HG03060 (cell line): ENCODE results near the gene ACAP2.

Experiments
- ATAC-seq: cut with Tn5 transposase; IDR thresholded peaks from one replicate; pipeline ENCODE4 v1.9.1; 2021; ENCODE audit warnings: low read depth, moderate number of reproducible peaks; ENCODE audit not compliant: unreplicated experiment

Gene ACAP2

DNA sequence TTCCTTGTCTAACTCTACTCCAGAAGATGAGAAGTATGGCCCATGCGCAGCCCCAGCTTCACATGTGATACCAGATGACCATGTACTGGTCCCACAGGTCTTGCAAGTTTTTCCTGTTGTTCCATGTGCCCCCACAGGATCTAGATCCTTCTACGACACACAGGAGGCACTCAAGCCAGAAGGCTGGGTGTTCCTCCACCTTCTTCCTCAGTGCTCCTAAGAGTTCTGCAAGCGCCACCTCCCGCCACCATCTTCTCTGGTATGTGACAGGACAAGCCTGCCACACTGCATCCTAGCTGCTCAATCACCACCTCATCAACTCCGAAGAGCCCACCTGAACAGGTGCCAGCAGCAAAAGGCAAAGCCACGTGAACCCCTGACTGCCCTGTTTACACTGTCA lies 214.9 kb downstream of the ACAP2 start:
- ATAC-seq = no peak

DNA sequence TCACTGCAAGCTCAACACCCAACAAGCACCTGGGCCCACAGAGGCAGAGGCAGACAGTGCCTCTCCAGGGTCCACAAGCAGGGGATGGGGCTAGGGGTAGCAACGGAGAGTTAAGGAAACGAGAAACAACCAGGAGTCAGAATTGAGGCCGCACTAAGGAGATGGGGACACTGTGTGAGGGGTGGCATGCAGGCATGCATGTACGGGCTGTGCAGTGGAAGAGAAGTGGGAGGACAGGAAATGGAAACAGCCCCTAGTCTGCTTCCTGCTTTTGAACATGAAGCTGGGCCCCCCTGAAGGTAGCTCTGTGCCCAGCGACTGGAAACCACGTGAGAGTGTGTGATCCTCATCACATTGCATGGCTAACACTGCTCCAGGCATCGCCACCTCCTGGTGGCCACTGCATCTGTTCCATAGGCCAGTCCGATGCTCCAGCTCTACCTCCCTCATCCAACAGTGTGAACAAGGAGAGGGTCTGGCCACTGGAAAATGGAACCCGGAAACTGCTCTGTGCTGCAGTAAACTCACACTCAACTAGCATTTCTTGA lies 215.8 kb downstream of the ACAP2 start:
- ATAC-seq = no peak

GRCh38 chr3:195226445-195226844 lies 216.4 kb downstream of the ACAP2 start:
- no peak for ATAC-seq

DNA sequence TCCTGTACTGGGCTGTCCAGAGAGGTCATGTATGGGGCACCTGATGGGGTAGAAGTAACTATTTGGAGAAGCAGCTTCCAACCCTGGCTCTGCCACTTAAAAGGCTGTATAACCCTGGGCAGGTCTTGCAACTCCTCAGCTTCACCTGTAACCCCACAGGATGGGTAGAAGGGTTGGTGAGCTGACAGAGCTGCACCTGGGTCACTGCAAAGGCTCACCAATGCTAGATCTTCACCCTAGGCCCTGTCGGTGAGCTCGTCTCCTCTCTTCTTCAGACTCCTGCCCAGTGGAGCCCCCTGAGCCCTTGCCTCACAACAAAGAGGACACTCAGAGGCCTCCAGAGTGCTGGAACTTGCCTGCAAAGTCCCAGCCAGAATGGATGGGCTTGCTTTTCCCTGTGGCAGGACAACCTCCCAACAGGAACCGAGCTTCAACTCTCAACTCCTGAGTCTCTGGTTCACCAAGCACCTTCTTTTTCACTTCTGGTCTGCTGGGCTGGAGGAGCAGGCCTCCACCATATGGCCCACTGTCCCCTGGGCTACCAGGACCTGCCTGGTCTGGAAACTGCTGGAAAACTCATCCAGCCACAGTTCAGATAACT lies 217.7 kb downstream of the ACAP2 start:
- ATAC-seq = no peak
